ENCODE measurements around the gene CNTNAP2. TPM values are rescaled to one million over a fixed set of nuclear protein-coding genes. Genes with fewer than 3 reads are reported as not detected.
A peak's percentile ranks its signal among the peaks of the same experiment; 100 is the strongest.

The CNTNAP2 gene
- total and polyA plus RNA-seq, 9 of the 15 experiments (the other 6 are each of a cell fraction or from before 2014, with no cell fraction given): 0.04 to 0.62 (median 0.09) TPM; not detected in 4

DNA sequence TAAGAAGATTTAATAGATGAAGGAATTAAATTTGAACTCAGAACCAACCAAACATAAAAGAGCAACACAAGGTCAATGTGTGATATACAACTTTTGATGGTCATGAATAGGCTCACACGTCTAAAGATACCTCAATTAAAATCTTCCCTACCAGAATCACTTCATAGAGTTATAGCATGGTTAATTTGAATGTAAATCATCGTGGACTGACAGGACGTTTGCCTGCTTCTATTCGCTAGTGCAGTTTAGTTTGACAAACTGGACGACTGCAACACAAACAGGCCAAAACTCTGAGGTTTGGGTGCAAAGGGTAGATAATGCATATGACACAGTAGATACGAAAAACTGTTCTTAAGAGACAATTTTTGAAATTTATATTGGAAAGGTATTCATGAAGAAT lies 32.5 kb upstream of the CNTNAP2 start (continued):
- TF ChIP-seq, protein P1, sequence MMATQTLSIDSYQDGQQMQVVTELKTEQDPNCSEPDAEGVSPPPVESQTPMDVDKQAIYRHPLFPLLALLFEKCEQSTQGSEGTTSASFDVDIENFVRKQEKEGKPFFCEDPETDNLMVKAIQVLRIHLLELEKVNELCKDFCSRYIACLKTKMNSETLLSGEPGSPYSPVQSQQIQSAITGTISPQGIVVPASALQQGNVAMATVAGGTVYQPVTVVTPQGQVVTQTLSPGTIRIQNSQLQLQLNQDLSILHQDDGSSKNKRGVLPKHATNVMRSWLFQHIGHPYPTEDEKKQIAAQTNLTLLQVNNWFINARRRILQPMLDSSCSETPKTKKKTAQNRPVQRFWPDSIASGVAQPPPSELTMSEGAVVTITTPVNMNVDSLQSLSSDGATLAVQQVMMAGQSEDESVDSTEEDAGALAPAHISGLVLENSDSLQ (IDR thresholded peaks at IDR 0.05): peak; percentile 89
- TF ChIP-seq MEF2D (tag; conservative IDR thresholded peaks at IDR 0.05; ENCODE audit: low read depth) (no peak), SMAD3 (CRISPR knock-in tag; conservative IDR thresholded peaks at IDR 0.05) (no peak), NR1H2 (CRISPR knock-in tag; IDR thresholded peaks at IDR 0.05) (no peak), TFAM (CRISPR knock-in tag; conservative IDR thresholded peaks at IDR 0.05) (no peak), KLF16 (IDR thresholded peaks at IDR 0.05) (no peak), CREBBP (IDR thresholded peaks at IDR 0.05; ENCODE audit: low read depth, low read length) (no peak), TRIM24 (IDR thresholded peaks at IDR 0.05) (no peak), NFIC (IDR thresholded peaks at IDR 0.05) (no peak), SIN3B (IDR thresholded peaks at IDR 0.05; ENCODE audit: low read depth) (no peak), NCOA4 (IDR thresholded peaks at IDR 0.05; ENCODE audit: partially characterized antibody) (no peak), MEIS2 (IDR thresholded peaks at IDR 0.05; ENCODE audit: partially characterized antibody) (peak; percentile 70), HNRNPH1 (optimal IDR thresholded peaks at IDR 0.05; ENCODE audit: low read depth, low read length) (no peak)
- TF ChIP-seq, protein P2, sequence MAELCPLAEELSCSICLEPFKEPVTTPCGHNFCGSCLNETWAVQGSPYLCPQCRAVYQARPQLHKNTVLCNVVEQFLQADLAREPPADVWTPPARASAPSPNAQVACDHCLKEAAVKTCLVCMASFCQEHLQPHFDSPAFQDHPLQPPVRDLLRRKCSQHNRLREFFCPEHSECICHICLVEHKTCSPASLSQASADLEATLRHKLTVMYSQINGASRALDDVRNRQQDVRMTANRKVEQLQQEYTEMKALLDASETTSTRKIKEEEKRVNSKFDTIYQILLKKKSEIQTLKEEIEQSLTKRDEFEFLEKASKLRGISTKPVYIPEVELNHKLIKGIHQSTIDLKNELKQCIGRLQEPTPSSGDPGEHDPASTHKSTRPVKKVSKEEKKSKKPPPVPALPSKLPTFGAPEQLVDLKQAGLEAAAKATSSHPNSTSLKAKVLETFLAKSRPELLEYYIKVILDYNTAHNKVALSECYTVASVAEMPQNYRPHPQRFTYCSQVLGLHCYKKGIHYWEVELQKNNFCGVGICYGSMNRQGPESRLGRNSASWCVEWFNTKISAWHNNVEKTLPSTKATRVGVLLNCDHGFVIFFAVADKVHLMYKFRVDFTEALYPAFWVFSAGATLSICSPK (IDR thresholded peaks at IDR 0.05; ENCODE audit: borderline replicate concordance): no peak
- TF ChIP-seq, protein P3, sequence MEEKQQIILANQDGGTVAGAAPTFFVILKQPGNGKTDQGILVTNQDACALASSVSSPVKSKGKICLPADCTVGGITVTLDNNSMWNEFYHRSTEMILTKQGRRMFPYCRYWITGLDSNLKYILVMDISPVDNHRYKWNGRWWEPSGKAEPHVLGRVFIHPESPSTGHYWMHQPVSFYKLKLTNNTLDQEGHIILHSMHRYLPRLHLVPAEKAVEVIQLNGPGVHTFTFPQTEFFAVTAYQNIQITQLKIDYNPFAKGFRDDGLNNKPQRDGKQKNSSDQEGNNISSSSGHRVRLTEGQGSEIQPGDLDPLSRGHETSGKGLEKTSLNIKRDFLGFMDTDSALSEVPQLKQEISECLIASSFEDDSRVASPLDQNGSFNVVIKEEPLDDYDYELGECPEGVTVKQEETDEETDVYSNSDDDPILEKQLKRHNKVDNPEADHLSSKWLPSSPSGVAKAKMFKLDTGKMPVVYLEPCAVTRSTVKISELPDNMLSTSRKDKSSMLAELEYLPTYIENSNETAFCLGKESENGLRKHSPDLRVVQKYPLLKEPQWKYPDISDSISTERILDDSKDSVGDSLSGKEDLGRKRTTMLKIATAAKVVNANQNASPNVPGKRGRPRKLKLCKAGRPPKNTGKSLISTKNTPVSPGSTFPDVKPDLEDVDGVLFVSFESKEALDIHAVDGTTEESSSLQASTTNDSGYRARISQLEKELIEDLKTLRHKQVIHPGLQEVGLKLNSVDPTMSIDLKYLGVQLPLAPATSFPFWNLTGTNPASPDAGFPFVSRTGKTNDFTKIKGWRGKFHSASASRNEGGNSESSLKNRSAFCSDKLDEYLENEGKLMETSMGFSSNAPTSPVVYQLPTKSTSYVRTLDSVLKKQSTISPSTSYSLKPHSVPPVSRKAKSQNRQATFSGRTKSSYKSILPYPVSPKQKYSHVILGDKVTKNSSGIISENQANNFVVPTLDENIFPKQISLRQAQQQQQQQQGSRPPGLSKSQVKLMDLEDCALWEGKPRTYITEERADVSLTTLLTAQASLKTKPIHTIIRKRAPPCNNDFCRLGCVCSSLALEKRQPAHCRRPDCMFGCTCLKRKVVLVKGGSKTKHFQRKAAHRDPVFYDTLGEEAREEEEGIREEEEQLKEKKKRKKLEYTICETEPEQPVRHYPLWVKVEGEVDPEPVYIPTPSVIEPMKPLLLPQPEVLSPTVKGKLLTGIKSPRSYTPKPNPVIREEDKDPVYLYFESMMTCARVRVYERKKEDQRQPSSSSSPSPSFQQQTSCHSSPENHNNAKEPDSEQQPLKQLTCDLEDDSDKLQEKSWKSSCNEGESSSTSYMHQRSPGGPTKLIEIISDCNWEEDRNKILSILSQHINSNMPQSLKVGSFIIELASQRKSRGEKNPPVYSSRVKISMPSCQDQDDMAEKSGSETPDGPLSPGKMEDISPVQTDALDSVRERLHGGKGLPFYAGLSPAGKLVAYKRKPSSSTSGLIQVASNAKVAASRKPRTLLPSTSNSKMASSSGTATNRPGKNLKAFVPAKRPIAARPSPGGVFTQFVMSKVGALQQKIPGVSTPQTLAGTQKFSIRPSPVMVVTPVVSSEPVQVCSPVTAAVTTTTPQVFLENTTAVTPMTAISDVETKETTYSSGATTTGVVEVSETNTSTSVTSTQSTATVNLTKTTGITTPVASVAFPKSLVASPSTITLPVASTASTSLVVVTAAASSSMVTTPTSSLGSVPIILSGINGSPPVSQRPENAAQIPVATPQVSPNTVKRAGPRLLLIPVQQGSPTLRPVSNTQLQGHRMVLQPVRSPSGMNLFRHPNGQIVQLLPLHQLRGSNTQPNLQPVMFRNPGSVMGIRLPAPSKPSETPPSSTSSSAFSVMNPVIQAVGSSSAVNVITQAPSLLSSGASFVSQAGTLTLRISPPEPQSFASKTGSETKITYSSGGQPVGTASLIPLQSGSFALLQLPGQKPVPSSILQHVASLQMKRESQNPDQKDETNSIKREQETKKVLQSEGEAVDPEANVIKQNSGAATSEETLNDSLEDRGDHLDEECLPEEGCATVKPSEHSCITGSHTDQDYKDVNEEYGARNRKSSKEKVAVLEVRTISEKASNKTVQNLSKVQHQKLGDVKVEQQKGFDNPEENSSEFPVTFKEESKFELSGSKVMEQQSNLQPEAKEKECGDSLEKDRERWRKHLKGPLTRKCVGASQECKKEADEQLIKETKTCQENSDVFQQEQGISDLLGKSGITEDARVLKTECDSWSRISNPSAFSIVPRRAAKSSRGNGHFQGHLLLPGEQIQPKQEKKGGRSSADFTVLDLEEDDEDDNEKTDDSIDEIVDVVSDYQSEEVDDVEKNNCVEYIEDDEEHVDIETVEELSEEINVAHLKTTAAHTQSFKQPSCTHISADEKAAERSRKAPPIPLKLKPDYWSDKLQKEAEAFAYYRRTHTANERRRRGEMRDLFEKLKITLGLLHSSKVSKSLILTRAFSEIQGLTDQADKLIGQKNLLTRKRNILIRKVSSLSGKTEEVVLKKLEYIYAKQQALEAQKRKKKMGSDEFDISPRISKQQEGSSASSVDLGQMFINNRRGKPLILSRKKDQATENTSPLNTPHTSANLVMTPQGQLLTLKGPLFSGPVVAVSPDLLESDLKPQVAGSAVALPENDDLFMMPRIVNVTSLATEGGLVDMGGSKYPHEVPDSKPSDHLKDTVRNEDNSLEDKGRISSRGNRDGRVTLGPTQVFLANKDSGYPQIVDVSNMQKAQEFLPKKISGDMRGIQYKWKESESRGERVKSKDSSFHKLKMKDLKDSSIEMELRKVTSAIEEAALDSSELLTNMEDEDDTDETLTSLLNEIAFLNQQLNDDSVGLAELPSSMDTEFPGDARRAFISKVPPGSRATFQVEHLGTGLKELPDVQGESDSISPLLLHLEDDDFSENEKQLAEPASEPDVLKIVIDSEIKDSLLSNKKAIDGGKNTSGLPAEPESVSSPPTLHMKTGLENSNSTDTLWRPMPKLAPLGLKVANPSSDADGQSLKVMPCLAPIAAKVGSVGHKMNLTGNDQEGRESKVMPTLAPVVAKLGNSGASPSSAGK (IDR thresholded peaks at IDR 0.05): no peak
- TF ChIP-seq, protein P4, sequence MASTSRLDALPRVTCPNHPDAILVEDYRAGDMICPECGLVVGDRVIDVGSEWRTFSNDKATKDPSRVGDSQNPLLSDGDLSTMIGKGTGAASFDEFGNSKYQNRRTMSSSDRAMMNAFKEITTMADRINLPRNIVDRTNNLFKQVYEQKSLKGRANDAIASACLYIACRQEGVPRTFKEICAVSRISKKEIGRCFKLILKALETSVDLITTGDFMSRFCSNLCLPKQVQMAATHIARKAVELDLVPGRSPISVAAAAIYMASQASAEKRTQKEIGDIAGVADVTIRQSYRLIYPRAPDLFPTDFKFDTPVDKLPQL (IDR thresholded peaks at IDR 0.05; ENCODE audit: extremely low read depth, insufficient read length): no peak
